Measurements from ENCODE around the gene LGI4.

- TF ChIP-seq EP300 (IDR thresholded peaks at IDR 0.05), result no peak
- TF ChIP-seq POLR2A (IDR thresholded peaks at IDR 0.05), result no peak
- no peak for TF ChIP-seq POLR2AphosphoS5 (IDR thresholded peaks at IDR 0.05)
- TF ChIP-seq, protein P1, sequence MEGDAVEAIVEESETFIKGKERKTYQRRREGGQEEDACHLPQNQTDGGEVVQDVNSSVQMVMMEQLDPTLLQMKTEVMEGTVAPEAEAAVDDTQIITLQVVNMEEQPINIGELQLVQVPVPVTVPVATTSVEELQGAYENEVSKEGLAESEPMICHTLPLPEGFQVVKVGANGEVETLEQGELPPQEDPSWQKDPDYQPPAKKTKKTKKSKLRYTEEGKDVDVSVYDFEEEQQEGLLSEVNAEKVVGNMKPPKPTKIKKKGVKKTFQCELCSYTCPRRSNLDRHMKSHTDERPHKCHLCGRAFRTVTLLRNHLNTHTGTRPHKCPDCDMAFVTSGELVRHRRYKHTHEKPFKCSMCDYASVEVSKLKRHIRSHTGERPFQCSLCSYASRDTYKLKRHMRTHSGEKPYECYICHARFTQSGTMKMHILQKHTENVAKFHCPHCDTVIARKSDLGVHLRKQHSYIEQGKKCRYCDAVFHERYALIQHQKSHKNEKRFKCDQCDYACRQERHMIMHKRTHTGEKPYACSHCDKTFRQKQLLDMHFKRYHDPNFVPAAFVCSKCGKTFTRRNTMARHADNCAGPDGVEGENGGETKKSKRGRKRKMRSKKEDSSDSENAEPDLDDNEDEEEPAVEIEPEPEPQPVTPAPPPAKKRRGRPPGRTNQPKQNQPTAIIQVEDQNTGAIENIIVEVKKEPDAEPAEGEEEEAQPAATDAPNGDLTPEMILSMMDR (IDR thresholded peaks at IDR 0.05), result no peak
These were observed 36.3 kb downstream of the LGI4 start for GRCh38 chr19:35098413-35099049.
